Epidermal melanocyte (primary cell): ENCODE measurements around the gene ABTB2.

ENCODE experiments used
- DNase-seq: peaks from one replicate; pipeline ENCODE4 v3.0.0; 2011; ENCODE audit warnings: low spot score; ENCODE audit not compliant: insufficient read length

ABTB2 gene

GRCh38 chr11:34215806-34216453 is 141.9 kb downstream of the ABTB2 start:
- no peak for DNase-seq

GRCh38 chr11:34214961-34215805 is 142.6 kb downstream of the ABTB2 start:
- no peak for DNase-seq

GRCh38 chr11:34213366-34213765 is 144.4 kb downstream of the ABTB2 start:
- no peak for DNase-seq

GRCh38 chr11:34212566-34212965 is 145.2 kb downstream of the ABTB2 start:
- DNase-seq, result no peak

GRCh38 chr11:34209809-34210208 is 148.0 kb downstream of the ABTB2 start:
- DNase-seq, result no peak

- DNase-seq, result no peak
Observed at GRCh38 chr11:34208266-34209135, 149.3 kb downstream of the ABTB2 start.

- no peak for DNase-seq
Observed at GRCh38 chr11:34207487-34208180, 150.2 kb downstream of the ABTB2 start.

GRCh38 chr11:34206407-34207300 is 151.2 kb downstream of the ABTB2 start:
- DNase-seq, result no peak

GRCh38 chr11:34205326-34206035 is 152.3 kb downstream of the ABTB2 start:
- no peak for DNase-seq

- DNase-seq, result no peak
Observed at GRCh38 chr11:34204396-34205279, 153.2 kb downstream of the ABTB2 start.

GRCh38 chr11:34203377-34203871 is 154.4 kb downstream of the ABTB2 start:
- no peak for DNase-seq

GRCh38 chr11:34201129-34201528 is 156.7 kb downstream of the ABTB2 start:
- no peak for DNase-seq

GRCh38 chr11:34199525-34199924 is 158.3 kb downstream of the ABTB2 start:
- DNase-seq, result no peak

GRCh38 chr11:34198523-34198922 is 159.3 kb downstream of the ABTB2 start:
- no peak for DNase-seq

- DNase-seq, result no peak
Observed at GRCh38 chr11:34197256-34197655, 160.6 kb downstream of the ABTB2 start.

- DNase-seq, result no peak
Observed at GRCh38 chr11:34194576-34195335, 163.1 kb downstream of the ABTB2 start.
